ENCODE results near the gene PHACTR1.

GRCh38 chr6:13248584-13248985, 532.0 kb downstream of the PHACTR1 start:
- no peak for TF ChIP-seq EZH2 (IDR thresholded peaks at IDR 0.05; ENCODE audit: low read length, unreplicated experiment)
- TF ChIP-seq EZH2phosphoT487 (IDR thresholded peaks at IDR 0.05; ENCODE audit: borderline replicate concordance, low read length), result no peak

All from PC-3 (cell line).